ENCODE data around the gene PLEKHF1. TPM values are rescaled to one million over a fixed set of nuclear protein-coding genes. Genes with fewer than 3 reads are reported as not detected.
"Not testable (repeated sequence)": the region's sequence is repeated elsewhere in the genome, so short reads cannot be mapped to it uniquely, and the experiment has no call there.

The PLEKHF1 gene
- total and polyA plus RNA-seq, 7 donors = 5.1 to 119 (median 60.2) TPM

- H3K4me1 ChIP-seq = no peaks in the 10 kb centered on the region
- H3K4me3 ChIP-seq = no peak overlapping the region
- H3K9me3 ChIP-seq = no peaks in the 10 kb centered on the region
- ATAC-seq (no peak), DNase-seq (no peak)
- 84 to 85% (median 84%) methylated on average over 18 of the region's 18 CpGs for WGBS, 3 donors
- no peak overlapping the region for H3K27ac ChIP-seq
- no peak for TF ChIP-seq CTCF (IDR thresholded peaks at IDR 0.05)
- no peaks in the 10 kb centered on the region for H3K27me3 ChIP-seq (ENCODE audit: insufficient read depth in 3 of 3, low read length in 2 of 3)
- intact Hi-C loops (cut with DNase I) = no loop called here
- H3K36me3 ChIP-seq (ENCODE audit: insufficient read depth in 1 of 2, low read depth in 1 of 2) = no peaks in the 10 kb centered on the region
Observed at GRCh38 chr19:29623726-29624488, 41.4 kb upstream of the PLEKHF1 start.

- Histone ChIP-seq H3K4me3 (no peak overlapping the region), H3K36me3 (ENCODE audit: insufficient read depth in 1 of 2, low read depth in 1 of 2) (no peaks in the 10 kb centered on the region), H3K27ac (no peak overlapping the region), H3K9me3 (no peaks in the 10 kb centered on the region), H3K4me1 (no peaks in the 10 kb centered on the region), H3K27me3 (ENCODE audit: insufficient read depth in 3 of 3, low read length in 2 of 3) (no peaks in the 10 kb centered on the region)
- DNase-seq = no peak
- ATAC-seq = no peak
- WGBS, 3 donors = 64 to 70% (median 65%) methylated on average over 6 of the region's 6 CpGs
- intact Hi-C loops (cut with DNase I) = no loop called here
- no peak for TF ChIP-seq CTCF (IDR thresholded peaks at IDR 0.05)
Observed at GRCh38 chr19:29624489-29625185, 40.6 kb upstream of the PLEKHF1 start.

- no peaks in the 10 kb centered on the region for H3K4me1 ChIP-seq
- no peaks in the 10 kb centered on the region for H3K36me3 ChIP-seq (ENCODE audit: insufficient read depth in 1 of 2, low read depth in 1 of 2)
- H3K4me3 ChIP-seq = no peak overlapping the region
- 71 to 76% (median 73%) methylated on average over 9 of the region's 9 CpGs for WGBS, 3 donors
- no peak for TF ChIP-seq CTCF (IDR thresholded peaks at IDR 0.05)
- H3K9me3 ChIP-seq = no peaks in the 10 kb centered on the region
- no peaks in the 10 kb centered on the region for H3K27me3 ChIP-seq (ENCODE audit: insufficient read depth in 3 of 3, low read length in 2 of 3)
- ATAC-seq (no peak), DNase-seq (no peak)
- intact Hi-C loops (cut with DNase I) = no loop called here
- no peak overlapping the region for H3K27ac ChIP-seq
Observed at GRCh38 chr19:29625186-29625651, 40.0 kb upstream of the PLEKHF1 start.

GRCh38 chr19:29626386-29626785, 38.9 kb upstream of the PLEKHF1 start:
- Histone ChIP-seq H3K4me1 (no peaks in the 10 kb centered on the region), H3K27ac (no peak overlapping the region), H3K27me3 (ENCODE audit: insufficient read depth in 3 of 3, low read length in 2 of 3) (no peaks in the 10 kb centered on the region), H3K36me3 (ENCODE audit: insufficient read depth in 1 of 2, low read depth in 1 of 2) (no peaks in the 10 kb centered on the region), H3K4me3 (no peak overlapping the region), H3K9me3 (no peaks in the 10 kb centered on the region)
- 88 to 90% (median 89%) methylated on average over 7 of the region's 7 CpGs for WGBS, 3 donors
- TF ChIP-seq CTCF (IDR thresholded peaks at IDR 0.05) = no peak
- intact Hi-C loops (cut with DNase I) = no loop called here
- DNase-seq (no peak), ATAC-seq (no peak)

- DNase-seq; H3K9me3 ChIP-seq; H3K36me3 ChIP-seq (ENCODE audit: insufficient read depth in 1 of 2, low read depth in 1 of 2); H3K4me3 ChIP-seq; H3K27me3 ChIP-seq (ENCODE audit: insufficient read depth in 3 of 3, low read length in 2 of 3); intact Hi-C loops (cut with DNase I); H3K4me1 ChIP-seq; ATAC-seq; H3K27ac ChIP-seq: not testable (repeated sequence)
- 86 to 92% (median 88%) methylated on average over 9 of the region's 9 CpGs for WGBS, 3 donors
Observed at GRCh38 chr19:29626832-29627231, 38.4 kb upstream of the PLEKHF1 start.
